Measurements from ENCODE around the gene IFT20.
"Not testable (repeated sequence)": the region's sequence is repeated elsewhere in the genome, so short reads cannot be mapped to it uniquely, and the experiment has no call there.

Gene IFT20

DNA sequence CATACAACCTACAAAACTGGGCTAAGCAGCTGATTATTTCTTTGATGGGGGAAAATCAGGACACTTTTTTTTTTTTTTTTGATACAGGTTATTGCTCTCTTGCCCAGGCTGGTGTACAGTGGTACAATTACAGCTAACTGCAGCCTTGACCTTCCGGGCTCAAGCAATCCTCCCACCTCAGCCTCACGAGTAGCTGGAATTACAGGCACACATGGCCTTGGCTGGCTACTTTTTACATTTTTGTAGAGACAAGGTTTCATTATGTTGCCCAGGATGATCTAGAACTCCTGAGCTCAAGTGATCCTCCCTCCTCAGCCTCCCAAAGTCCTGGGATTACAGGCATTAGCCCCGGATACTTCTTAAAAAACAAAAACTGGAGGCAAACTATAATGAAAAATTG lies 36.8 kb downstream of the IFT20 start:
- DNase-seq, result no peak

DNA sequence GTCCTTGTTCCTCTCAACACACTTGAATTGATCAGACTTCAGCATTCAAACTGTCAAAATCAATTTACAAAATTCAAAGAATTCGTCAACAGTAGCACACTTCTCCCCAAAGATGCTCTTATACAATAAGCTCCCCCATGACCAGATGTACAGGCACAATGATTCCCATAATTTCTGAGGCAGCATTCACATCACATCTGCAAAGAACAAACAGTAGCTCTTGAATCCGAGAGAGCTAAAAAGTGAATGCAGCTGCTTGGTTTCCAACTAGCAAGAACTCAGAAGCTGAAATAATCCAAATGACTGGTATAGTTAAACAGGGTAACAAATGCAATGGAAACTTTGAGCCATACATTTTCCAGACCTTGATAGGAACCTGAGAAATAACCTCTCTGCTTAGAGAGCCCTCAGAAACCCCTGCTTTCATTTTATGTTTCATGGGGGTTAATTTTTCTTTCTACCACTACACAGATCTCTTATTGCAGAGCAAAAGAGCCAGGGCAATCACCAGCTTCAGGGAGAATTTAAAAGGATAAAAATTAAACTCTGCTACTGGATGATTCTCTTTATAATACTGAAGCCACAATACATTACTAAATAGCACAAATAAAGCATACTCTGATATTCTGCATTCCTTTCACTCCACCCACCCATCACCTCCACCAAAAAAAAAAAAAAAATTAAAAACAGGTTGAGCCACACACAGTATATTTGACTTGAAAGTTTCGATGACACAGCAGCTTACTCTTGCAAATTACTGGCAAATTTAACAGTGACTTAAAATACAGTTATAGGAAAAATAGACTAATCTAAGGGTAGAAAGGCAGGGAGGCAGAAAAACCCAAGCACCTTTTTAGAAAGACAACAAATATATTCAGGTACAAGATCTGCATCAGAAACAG lies 39.3 kb downstream of the IFT20 start:
- no peak for DNase-seq

DNA sequence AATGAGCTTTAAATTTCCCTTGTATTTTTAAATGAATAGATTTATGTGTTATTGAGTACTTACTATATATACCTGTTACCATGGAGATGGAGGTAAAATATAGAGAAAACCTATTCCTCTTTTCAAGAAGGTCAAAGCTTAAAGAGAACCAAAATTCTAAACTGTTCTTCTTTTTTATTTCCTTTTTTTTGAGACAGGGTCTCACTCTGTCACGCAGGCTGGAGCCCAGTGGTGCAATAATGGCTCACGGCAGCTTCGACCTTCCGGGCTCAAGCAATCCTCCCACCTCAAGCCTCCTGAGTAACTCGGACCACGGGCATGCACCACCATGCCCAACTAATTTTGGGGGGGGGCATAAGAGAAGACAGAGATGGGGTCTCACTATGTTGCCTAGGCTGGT lies 41.3 kb downstream of the IFT20 start:
- DNase-seq, result no peak

DNA sequence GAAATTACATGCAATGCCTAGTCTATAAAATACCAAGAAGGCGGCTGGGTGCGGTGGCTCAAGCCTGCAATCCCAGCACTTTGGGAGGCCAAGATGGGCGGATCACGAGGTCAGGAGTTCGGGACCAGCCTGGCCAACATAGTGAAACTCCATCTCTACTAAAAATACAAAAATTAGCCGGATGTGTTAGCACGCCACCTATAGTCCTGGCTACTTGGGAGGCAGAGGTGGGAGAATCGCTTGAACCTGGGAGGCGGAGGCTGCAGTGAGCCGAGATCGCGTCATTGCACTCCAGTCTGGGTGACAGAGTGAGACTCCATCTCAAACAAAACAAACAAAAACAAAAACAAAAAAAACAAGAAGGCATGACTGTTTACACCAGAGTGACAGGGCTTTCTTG lies 42.4 kb downstream of the IFT20 start:
- not testable (repeated sequence) for DNase-seq

DNA sequence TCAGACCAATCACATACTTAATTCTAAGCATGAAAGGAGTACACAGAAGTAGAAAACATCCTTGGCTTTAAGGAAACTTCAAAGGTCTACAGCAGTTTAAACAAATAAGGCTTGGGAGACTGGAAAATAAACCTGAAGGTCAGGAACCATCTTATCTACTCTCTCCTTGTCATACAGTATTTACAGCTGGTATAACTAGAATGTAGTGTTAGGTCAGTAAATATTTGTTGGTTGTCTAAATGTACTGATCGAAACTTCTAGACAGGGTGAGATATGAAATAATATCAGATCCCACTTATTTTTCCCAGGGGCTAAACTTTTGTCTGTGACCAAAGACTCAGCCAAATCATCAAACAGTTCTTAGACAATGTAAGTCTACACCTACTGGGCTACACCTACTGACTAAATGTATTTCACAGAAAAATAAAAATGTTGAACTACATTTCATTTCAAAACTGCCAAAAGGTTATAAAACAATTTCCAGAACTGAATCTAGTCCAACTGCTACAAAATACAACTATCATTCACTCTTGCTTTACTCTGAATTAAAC lies 43.4 kb downstream of the IFT20 start:
- no peak for DNase-seq

DNA sequence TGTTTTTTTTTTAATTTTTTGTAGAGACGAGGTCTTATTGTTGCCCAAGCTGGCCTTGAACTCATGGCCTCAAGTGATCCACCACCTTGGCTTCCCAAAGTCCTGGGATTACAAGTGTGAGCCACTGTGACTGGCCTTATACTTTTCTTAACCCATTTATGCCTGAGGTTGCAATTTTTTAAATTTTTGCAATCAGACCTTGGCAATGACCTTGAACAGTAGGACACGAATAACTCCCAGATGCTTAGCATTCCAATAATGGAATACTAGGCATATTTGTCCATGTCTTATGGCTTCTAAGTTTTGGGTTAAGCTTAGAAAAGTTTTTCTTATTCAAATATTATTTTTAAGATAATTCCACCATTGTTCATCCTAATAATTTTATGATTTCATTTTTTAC lies 44.6 kb downstream of the IFT20 start:
- no peak for DNase-seq

DNA sequence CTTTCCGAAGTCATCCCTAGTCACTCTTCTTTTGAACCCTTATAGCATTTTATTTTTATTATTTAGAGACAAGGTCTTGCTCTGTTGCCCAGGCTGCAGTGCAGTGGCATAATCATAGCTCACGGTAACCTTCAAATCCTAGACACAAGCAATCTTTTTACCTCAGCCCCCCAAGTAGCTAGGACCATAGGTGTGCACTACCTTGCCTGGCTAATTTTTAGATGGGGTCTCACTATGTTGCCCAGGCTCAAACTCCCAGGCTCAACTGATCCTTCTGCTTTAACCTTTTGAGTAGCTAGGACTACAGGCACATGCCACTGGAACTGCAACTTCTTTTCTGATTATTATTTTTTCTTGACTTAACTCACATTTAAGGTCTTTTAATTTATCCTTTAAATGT lies 49.3 kb downstream of the IFT20 start:
- no peak for DNase-seq

DNA sequence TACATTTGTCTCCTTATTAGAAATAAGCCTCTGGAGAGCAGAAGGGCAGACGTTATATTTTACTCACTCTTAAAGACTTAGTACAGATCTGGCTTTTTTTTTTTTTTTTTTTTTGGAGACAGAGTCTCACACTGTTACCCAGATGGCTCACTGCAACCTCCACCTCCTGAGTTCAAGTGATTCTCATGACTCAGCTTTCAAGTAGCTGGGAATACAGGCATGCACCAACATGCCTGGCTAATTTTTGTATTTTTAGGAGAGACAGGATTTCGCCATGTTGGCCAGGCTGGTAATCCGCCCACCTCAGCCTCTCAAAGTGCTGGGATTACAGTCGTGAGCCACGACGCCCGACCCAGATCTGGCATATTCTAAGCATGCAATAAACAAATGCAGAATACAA lies 52.7 kb downstream of the IFT20 start:
- DNase-seq, result peak; percentile 90

DNA sequence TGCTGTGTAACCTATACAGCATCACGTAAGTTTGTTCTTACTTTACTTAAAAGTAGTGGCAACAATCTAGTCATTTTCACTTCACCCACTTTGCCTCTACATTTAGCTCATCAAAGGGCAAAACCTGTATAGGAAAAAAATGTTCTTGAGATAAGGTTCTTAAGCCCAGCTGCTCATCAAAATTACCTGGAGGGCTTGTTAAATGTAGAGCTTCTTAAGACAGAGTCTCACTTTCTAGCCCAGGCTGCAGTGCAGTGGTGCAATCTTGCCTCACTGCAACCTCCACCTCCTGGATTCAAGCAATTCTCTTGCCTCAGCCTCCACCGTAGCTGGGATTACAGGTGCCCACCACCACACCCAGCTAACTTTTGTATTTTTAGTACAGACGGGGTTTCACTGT lies 54.4 kb downstream of the IFT20 start:
- DNase-seq, result no peak

DNA sequence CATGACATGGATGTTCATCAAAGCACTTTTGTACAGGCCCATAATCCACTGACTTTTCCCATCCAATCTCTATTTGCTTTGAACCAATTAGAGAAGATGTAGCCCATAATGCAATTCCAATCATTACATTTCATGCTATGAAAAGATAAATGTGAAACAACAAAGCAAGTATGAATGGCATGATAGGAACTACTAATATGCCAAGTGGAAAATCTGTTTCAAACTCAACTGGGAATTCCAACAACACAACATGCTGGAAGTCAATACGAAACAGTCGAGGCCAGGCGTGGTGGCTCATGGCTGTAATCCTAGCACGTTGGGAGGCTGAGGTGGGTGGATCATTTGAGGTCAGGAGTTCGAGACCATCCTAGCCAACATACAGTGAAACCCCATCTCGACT lies 55.9 kb downstream of the IFT20 start:
- no peak for DNase-seq
